Glomerular visceral epithelial cell (primary cell): ENCODE data around the gene HOXA9.
A peak's percentile ranks its signal among the peaks of the same experiment; 100 is the strongest.

Experiments used
- DNase-seq: peaks from one replicate; pipeline ENCODE4 v3.0.0-alpha.2; 2016; ENCODE audit errors: extremely low spot score

Gene HOXA9

DNA sequence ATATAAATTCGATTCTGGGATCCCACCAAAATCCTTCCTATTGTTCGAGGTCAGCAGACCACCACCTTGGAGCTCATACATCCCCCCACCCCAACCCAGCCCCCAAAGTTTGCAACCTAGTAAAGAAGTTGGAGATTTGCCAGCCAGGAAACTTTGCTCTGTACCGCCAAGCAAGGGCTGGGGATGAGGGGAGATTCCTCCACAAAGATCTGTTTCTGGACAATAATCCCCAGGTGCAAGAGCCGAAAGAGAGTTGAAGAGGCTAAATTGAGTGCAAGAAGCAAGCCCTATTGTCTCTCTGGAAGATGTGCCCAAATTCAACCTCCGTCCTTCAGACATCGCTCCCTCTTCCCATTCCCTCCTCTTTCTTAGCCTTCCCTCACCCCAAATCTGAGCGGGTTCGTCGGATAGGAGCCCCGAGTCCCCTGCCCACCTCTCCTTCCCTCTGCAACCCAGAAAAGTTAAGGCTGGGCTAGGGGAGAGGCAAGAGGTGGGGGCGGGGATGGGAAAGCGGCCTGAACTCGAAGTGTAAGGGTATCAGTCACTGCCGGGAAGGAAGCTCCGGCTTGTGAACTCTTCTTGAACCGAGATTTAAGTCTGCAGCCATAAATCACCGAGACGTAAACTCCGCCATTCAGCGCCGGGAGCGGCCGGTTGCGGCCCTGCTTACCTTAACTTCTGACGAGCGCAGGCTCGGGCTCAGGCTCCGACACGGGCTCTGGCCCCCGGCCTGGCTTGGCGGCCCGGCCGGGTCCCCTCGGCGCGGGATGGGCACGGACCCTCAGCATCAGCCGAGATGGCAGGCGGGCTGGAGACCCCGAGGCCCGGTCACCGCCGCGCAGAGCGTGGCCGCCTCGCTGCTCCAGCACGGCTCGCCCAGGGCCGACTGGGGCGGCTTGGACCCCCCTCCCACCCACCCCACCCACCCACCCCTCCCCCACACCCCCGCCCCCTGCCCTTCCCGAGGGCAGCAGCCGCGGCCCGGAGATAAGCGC is 52.1 kb downstream of the HOXA9 start:
- peak; percentile 79 for DNase-seq
